Fibroblast of skin of right biceps (primary cell): ENCODE measurements around the gene HERC5.

Experiments used
- DNase-seq: peaks from one replicate; pipeline ENCODE4 v3.0.0-alpha.2; 2013

The HERC5 gene

DNA sequence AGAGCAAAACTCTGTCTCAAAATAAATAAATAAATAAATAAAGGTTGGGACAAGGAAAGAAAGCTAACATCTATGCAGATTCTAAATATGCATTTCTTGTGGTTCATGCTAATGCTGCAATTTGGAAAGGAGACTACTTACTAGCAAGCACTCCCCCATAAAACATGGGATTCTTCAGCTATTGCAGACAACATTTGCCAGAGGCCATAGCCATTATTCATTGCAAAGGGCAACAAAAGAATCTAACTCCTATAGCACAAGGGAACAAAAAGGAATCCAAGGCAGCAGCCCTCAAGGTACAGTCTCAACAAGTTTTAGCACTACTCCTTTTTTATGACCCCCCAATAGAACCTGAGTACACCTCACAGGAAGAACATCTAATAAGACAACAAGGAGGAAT is 8.0 kb upstream of the HERC5 start:
- DNase-seq, result no peak

DNA sequence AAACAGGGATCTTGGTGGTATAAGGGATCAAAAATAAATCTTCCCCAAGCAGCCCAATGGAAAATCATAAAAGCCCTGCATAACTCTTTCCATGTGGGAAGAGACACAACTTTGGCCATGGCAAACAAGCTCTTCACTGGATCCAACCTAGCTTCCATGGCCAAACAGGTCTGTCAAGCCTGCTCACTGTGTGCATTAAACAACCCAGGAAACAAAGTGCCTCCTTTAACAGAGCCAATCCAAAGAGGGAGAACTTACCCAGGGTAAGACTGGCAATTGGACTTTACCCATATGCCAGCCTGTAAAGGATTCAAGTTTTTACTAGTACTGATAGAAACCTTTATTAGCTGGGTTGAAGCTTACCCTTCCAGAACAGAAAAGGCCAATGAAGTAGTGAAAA is 7.6 kb upstream of the HERC5 start:
- DNase-seq, result no peak

DNA sequence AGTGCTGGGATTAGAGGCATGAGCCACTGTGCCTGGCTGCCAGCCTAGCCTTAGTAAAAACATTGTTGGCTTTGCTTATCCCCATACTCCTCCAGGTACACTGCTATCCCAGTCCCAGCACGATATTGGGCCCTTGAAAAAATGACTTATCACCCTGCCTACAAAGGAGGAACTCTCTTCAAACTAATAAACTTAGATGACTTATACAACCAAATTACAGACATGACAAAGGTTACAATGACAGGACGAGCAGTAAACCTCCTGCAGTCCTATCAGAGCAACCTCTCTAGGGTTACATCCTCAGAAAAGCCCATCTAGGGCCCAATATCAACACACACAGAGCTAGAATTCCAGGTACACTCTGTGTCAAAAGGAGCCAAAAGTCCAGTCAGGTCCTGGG is 5.7 kb upstream of the HERC5 start:
- no peak for DNase-seq

DNA sequence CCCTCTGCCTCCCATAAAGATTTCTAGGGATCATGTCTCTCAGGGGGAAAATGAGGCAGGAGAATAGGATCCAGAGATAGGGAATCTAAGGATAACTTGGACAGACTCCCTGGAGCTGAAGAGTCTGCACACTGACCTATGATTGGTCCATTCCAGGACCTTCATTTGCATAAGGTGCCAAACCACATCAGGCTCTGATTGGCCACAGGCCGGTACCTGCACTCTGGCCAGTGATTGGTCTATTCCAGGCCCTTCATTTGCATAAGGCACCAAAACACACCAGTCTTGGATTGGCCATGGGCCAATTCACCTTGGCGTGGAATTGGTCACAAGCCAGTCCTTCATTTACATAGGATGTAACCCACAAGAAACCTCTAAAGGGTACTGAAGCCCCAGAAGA is 4.0 kb upstream of the HERC5 start:
- DNase-seq, result no peak

DNA sequence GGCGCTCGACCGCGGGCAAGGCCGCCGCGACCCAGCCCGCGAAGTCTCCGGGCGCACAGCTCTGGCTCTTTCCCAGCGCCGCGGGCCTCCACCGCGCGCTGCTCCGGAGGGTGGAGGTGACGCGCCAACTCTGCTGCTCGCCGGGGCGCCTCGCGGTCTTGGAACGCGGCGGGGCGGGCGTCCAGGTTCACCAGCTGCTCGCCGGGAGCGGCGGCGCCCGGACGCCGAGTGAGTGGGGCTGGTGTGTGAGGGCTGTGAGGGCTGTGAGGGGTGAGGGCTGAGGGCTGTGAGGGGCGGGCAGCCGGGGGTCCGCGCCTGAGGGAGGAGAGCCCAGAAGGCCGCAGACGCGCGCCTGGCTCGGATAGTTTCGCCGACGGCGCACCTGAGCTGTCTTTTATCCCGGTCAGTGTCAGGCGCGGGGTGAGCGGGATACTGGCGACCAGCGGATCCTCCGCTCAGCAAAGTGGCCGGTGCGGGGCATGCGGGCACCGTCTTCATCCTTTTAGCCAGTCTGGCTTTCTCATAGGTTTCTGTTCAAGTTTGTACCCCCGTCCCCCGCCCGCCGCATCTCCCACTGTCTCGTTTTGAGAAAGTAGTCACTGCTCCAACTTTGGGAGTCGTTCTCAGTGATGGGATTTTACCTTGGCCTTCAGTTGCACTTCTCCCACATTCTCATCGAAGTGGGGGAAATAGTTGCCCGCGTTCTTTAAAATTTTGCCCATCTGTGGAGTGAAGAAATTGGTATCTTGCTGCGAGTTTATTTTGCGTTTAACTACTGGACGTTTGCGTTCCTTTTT is 586 bp downstream of the HERC5 start:
- DNase-seq, result peak; percentile 23

DNA sequence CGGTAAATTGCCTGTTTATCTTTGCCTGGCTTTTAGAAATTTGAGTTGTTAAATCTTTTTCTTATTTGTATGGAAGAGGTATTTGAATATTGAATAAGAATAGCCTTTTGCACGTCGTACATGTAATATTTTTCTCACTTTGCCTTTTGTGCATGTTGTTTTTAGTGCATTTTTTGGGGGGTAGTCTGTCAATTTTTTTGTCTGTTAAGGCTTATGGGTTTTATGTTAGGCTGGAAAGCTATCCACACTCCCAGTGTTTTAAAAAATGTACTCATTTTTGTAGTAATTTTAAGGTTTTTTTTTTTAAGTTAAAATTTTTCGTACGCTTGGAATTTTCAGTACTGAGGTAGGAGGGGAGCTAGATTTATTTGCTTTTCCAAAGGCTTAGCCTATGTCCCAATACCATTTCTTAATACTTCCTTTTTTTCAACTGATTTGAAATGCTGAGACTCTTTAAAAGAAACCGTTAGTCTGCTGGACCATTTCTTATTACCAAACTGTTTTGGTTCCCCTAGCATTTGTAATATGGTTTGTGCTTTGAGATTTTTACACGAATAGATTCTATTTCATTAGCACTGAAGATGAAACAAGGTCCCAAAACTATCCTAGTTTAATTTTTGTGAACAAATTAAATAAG is 1.3 kb downstream of the HERC5 start:
- no peak for DNase-seq

DNA sequence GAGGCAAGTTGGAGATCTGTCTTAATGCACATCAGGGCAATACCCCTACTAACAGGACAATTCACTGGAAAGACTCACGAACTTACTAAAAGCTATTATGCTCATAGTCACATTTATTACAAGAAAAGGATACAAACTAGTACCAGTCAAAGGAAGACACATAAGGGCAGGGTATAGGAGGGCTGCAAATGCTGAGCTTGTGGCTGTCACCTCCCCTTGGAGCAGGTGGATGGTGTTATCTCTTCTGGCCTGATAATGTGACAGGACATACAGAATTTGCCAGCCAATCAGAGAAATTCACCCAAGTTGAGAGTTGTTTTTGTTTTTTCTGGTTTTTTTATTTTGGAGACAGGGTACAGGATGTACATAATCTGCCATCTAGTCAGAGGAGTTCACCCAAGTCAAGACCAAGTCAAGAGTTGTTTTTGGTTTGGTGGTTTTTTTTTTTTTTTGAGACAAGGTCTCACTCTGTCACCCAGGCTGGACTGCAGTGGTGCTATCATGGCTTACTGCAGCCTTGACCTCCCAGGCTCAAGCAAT is 8.8 kb downstream of the HERC5 start:
- DNase-seq, result no peak

DNA sequence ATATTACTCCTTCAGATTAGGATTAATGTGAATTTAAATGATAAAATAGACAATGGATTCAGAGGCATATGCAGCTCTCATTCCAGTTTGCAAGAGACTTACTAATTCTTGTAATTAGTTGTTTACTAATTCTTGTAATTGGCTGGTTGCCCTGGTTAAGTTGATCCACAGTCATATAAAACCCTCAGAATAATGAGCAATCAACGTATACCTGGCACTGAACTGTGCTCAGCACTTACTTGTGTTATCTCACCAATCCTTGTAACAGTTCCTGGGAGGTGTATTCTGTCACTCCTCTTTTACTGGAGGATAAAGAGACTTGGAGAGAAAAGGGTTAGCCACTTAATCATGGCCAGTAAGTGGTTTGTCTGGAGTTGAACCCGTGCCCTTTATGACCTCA is 10.5 kb downstream of the HERC5 start:
- no peak for DNase-seq

DNA sequence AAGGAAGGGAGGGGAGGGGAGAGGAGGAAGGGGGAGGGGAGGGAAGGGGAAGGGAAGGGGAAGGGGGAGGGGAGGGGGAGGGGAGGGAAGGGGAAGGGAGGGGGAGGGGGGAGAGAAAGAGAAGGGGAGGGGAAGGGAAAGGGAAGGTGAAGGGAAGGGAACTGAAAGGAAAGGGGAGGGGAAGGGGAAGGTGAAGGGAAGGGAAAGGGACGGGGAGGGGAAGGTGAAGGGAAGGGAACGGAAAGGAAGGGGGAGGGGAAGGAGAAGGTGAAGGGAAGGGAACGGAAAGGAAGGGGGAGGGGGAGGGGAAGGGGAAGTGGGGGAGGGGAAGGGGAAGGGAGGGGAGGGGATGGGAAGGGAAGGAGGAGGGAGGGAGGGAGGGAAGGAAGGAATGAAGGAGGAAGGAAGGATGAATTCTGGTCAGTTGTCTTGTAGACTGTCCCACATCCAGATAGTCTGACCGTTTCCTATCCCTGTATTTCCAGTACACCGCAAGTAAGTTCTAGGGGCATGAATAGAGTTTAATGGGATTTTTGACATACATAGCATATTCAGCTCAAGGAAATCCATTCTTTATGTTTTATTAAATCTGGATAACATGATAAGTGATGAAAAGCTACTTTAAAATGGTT is 20.4 kb downstream of the HERC5 start:
- no peak for DNase-seq

DNA sequence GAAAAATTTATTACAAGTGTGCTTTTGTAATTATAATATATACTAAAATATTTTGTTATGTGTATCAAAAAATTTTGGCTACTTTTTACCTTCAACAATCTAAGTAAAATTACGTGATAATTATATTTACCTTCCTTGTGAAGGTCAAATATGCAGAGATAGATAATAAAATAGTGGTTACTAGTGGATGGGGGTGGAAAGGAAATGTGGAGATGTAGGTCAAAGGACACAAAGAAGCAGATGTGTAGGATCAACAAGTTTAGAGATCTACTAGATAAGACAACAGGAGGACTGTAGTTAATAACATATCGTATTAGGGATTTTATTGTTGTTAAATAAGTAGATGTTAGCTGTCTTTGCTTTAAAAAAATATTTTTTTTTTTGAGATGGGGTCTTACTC is 21.3 kb downstream of the HERC5 start:
- DNase-seq, result no peak

DNA sequence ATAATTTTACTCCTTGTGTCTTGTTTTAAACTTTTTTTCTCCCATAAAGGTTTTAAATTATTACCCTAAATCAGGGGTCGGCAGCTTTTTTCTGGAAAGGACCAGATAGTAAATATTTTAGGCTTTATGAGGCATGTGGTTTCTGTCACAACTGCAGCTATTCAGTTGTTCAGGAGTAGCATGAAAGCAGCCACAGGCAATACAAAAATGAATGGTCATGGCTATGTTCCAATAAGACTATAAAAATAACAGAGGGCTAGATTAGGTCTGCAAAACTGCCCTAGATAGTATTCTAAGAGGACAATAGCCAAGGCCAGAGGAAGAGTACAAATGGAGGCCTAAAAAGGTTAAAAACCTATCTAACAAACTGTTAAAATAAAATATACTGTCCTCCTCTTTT is 24.6 kb downstream of the HERC5 start:
- DNase-seq, result no peak

DNA sequence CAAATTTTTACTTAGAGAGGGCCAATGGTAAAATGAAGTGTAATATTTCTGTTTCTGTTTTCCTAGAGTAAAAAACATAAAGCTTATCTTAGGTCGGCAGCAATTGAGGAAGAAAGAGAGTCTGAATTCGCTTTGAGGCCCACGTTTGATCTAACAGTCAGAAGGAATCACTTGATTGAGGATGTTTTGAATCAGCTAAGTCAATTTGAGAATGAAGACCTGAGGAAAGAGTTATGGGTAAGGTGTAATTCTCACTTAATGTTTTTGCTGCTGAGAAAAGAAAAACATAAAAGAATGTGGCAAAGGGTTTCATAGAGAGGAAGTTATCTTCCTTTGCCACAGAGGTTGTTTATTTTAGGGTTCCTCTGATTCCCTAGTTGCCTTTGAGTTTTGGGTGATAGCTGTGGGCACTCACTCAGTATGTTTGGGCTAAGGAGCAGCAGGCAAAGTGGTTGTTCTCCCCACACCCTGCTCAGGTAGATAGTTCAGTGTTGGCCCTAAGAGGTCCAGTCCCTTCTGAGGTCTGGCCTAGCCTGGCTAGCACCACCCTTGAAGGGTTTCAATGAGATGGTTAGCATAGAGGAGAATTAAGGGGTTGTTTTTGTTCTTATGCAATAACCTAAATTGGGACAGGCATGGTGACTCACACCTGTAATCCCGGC is 32.3 kb downstream of the HERC5 start:
- no peak for DNase-seq

DNA sequence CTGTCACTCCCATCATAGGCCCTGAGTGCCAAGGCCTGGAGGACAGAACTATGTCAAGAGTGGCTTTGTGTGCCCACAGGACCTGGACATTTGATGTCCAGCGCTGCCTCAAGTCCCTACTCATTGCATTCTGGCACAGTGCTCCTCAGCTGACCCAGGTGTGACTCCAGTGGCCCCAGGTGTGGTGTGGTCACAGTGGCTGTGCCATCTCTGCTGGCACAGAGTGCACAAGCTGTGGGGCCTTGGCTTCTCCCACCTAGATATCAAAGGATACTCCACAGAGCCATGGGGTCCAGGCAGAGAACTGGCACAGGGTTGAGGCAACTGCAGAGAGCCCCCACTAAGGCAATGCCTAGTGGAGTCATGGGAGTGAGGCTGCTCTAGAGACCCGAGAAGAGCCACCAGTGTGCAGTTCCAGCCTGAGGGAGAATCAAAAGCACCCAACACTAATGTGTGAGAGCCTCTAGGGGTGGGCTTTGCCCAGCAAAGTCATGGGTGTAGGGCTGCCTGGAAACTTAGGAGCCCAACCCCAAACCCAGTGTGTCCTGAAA is 41.0 kb downstream of the HERC5 start:
- no peak for DNase-seq

DNA sequence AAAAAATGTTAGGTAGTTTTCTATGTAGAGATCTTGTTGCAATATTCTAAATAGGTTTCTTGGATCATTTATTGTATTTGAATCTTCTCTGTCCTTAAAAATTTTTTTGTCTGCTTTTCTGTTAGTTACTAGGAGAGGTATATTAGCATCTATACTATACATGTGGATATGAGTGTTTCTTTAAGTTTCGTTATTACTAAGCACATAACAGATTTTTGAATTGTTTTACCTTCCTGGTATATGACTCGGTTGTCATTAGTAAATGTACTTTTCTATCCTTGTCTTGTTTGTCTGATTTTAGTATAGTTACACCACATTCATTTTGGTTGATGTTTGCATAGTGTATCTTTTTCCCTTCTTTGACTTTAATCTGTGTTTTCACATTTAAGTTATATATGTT is 46.4 kb downstream of the HERC5 start:
- no peak for DNase-seq

DNA sequence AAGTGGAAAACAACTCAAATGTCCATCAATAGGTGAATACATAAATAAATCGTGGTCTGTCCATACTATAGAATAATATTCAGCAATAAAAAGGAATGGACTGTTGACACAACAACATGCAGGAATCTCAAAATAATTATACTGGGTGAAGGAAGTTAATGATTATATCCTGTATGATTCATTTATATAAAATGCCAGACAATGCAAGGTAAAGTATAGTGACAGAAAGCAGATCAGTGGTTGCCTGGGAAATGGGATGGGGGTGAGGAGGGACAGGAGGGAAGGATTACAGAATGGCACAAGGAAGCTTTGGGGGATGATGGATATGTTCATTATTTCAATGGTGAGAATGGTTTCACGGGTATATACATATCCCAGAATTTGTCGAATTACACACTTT is 54.3 kb downstream of the HERC5 start:
- no peak for DNase-seq

DNA sequence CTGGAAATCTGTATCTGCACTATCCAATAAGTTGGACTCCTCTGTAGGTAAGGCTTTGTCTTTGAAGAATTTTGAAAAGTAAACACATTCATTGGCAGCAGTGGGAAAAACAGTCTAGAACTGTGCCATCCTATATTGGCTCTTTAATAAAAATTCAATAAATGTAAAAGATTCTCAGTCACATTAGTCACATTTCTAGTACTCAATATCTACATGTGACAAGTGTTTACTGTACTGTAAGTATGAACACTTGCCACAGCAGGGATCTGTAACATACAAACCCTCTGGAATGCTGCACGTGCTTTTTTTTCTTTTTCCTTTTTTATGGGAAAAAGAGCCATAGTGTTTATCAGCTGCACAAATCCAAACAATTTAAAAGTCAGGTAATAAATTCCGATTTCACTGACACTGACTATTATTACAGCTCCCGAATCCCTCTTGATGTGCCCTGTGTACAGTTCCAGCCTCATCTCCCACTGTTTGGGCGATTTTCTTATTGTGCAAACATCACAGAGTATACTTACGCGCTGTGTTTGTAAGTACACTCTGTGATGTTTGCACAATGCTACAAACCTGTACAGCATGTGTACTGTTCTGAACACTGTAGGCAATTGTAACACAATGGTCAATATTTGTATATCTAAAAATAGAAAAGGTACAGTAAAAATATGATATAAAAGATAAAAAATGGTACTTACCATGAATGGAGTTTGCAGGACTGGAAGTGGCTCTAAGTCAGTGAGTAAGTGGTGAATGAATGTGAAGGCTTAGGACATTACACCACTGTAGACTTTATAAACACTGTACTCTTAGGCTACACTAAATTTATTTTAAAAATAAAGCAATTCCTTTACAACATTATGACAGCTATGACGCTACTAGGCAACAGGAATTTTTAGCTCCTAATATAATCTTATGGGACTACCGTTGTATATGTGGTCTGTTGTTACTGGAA is 57.9 kb downstream of the HERC5 start:
- DNase-seq, result no peak

DNA sequence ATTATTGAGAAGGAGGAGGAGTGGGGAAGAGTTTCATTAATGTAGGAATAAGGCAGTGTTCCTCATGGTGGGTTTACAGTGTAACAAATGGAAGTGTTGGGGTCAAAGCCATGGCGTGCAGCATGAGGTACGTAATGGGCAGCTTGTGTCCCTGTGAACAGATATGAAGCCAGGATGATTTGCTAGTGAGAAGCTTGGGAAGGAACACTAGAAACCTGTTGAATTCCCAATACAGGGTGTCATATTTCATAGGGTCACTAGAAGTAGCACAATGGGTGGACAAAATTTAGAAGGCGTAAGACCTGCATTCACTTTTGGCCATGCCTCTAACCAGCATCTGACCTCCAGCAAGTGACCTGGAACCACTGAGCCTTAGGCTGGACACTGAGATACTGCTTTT is 59.8 kb downstream of the HERC5 start:
- DNase-seq, result no peak

DNA sequence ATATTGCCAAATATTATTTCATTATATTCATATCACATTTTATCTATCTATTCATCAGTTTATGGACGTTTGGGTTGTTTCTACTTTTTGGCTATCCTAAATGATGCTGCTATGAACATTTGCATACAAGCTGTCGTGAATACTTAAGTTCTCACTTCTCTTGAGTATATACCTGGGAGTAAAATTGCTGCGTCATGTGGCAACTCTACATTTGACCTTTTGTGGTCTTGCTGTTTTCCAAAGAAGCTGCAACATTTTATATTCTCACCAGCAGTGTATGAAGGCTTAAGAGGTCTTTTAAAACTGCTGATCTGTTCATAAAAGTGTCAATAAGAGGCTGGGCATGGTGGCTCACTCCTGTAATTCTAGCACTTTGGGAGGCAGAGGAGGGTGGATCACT is 60.9 kb downstream of the HERC5 start:
- no peak for DNase-seq

DNA sequence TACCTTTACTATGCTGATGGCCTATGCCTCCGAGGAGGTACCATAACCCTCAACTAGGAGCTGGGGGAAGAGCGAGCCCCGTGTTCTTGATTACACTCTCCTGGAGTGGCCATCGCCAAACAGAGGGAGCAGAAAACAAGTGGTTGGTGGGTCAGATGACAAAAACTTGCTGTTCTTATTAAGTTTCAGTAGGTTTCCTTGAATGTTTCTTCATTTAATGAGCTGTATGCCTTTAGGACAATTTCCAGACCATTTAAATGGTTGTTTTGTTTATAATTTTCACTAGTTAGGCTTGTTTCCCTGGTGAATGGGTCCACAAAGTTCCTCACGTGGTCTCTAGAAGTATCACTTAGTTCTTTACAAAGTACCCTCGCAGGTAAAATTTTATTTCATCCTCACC is 62.0 kb downstream of the HERC5 start:
- DNase-seq, result no peak

DNA sequence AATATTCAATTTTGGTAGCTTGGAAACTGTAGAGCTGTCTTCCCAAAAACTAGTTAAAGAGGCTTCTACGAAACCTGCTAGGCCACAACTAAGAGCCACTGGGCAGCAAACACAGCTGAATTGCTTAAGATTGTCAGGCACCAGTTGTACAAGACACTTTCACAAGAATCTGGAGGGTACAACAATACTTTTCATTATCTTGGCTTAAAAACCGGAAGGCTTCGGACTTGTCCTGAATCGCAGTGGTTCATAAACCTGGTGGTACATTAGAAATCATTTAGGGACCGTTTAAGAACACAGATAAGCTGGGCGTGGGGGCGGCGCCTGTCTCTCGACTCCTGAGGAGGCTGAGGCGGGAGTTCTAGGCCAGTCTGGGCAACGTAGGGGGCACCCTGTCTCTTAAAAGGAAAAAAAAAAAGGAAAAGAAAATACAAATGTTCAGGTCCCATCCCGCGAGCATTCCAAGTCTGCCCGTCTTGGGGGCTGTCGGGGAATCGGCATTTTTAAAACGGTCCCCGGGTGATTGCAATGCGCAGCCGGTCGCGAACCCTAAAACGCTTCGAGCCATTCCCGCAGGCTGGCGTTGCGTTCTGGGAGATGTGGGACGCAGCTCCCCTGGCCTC is 65.9 kb downstream of the HERC5 start:
- DNase-seq, result peak; percentile 35

DNA sequence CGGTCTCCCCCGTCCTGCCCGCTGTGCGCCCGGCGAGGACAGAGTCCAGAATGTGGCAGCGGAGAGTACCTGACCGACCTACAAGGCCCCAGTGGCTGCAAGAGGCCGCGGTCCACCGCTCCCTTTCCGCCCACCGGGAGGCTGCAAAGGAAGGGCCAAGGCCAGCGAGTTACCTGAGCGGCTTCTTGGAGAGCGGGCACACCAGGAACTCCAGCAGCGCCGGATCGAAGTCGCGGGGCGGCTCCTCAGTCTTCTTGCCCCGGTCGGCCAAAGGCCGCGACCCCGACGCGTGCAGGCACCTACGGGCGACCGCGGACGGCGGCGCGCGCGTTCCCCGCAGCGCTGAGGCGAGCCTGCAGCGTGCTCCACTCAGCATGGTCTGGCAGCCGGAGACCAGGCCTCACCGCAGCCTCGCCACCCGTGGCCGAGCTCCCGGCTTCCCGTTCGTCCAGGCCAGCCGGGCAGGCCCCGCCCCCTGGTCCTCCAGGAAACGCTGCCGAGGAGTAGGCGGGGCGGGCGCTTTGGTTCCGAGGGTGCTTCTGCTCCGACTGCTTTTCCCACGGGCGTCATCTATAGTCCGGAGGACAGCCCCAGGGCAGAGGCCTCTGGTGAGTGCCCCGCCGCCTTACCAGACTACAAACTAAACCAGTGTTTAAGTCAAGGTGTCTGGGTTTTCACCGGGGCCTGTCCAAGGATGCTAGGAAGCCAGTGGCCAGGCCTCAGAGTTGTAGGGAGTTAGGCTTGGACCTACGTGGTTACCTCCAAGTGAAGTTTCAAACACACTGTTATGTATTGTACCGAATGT is 66.6 kb downstream of the HERC5 start, which contains the start of gene PYURF:
Gene PYURF (minus strand): TSS at position 452 of the 805 bp plus-strand sequence. CDS start 76 bp downstream, at position 376.
- DNase-seq, result peak; percentile 93
